Trophoblast cell (in vitro differentiated cells and primary cell): ENCODE data around the gene CFAP92.

Experiments used
- DNase-seq, 2 donors: peaks; one replicate each; pipeline ENCODE4 v3.0.0-alpha.2; 2016
- H2AFZ ChIP-seq: 2 replicates; pipeline ENCODE4 v1.6.1; 2013; ENCODE audit warnings: low read length, moderate library complexity, mild to moderate bottlenecking; ENCODE audit not compliant: insufficient read depth, poor library complexity
- H2AK5ac ChIP-seq: 2 replicates; pipeline ENCODE4 v1.6.1; 2013; ENCODE audit warnings: mild to moderate bottlenecking, low read length
- H2BK120ac ChIP-seq: 2 replicates; pipeline ENCODE4 v1.6.1; 2013; ENCODE audit warnings: low read length, mild to moderate bottlenecking, moderate library complexity; ENCODE audit not compliant: insufficient read depth, poor library complexity
- H2BK12ac ChIP-seq: 2 replicates; pipeline ENCODE4 v1.6.1; 2013; ENCODE audit warnings: mild to moderate bottlenecking, low read length, moderate library complexity
- H2BK5ac ChIP-seq: 2 replicates; pipeline ENCODE4 v1.6.1; 2013; ENCODE audit warnings: low read length, low read depth, moderate library complexity, mild to moderate bottlenecking; ENCODE audit not compliant: poor library complexity
- H3K14ac ChIP-seq: 2 replicates; pipeline ENCODE4 v1.6.1; 2013; ENCODE audit warnings: mild to moderate bottlenecking, low read length
- H3K18ac ChIP-seq: 2 replicates; pipeline ENCODE4 v1.6.1; 2013; ENCODE audit warnings: mild to moderate bottlenecking, low read length
- H3K23ac ChIP-seq: 2 replicates; pipeline ENCODE4 v1.6.1; 2013; ENCODE audit warnings: low read length
- H3K27ac ChIP-seq: 2 replicates; pipeline ENCODE4 v1.5.1; 2013; ENCODE audit warnings: low read depth, mild to moderate bottlenecking, inconsistent platforms, low read length, moderate library complexity
- H3K27me3 ChIP-seq: 2 replicates; pipeline ENCODE4 v1.6.1; 2013; ENCODE audit warnings: inconsistent platforms, mild to moderate bottlenecking, low read length, moderate library complexity; ENCODE audit not compliant: insufficient read depth
- H3K36me3 ChIP-seq, 2 experiments: 1 replicate in 1 of 2; 2 replicates in 1 of 2; pipeline ENCODE4 v1.6.1; 2013; ENCODE audit warnings: low read length in 2 of 2, mild to moderate bottlenecking in 2 of 2, moderate library complexity in 1 of 2; ENCODE audit not compliant: insufficient read depth in 2 of 2, control insufficient read depth in 1 of 2
- H3K4ac ChIP-seq: 2 replicates; pipeline ENCODE4 v1.6.1; 2013; ENCODE audit warnings: low read depth, mild to moderate bottlenecking, low read length, moderate library complexity
- H3K4me1 ChIP-seq, 2 experiments: 1 replicate in 1 of 2; 2 replicates in 1 of 2; pipeline ENCODE4 v1.6.1; 2013; ENCODE audit warnings: low read length in 2 of 2, mild to moderate bottlenecking in 2 of 2, moderate library complexity in 1 of 2; ENCODE audit not compliant: insufficient read depth in 2 of 2, control insufficient read depth in 1 of 2
- H3K4me2 ChIP-seq: 2 replicates; pipeline ENCODE4 v1.6.1; 2013; ENCODE audit warnings: inconsistent platforms, mild to moderate bottlenecking, low read length, moderate library complexity
- H3K4me3 ChIP-seq: 2 replicates; pipeline ENCODE4 v1.5.1; 2013; ENCODE audit warnings: mild to moderate bottlenecking, low read depth, low read length, inconsistent platforms
- H3K79me1 ChIP-seq: one replicate; pipeline ENCODE4 v1.6.1; 2013; ENCODE audit warnings: low read length
- H3K79me2 ChIP-seq: 2 replicates; pipeline ENCODE4 v1.6.1; 2013; ENCODE audit warnings: low read length, mild to moderate bottlenecking; ENCODE audit not compliant: control insufficient read depth, insufficient read depth, poor library complexity
- H3K9ac ChIP-seq: 2 replicates; pipeline ENCODE4 v1.6.1; 2013; ENCODE audit warnings: mild to moderate bottlenecking, low read length
- H3K9me3 ChIP-seq: 2 replicates; pipeline ENCODE4 v1.6.1; 2013; ENCODE audit warnings: low read depth, mild to moderate bottlenecking, control low read depth, inconsistent platforms, low read length; ENCODE audit not compliant: insufficient read depth
- H4K12ac ChIP-seq: 2 replicates; pipeline ENCODE4 v1.6.1; 2013; ENCODE audit warnings: low read depth, mild to moderate bottlenecking, low read length, moderate library complexity
- H4K8ac ChIP-seq: 2 replicates; pipeline ENCODE4 v1.6.1; 2013; ENCODE audit warnings: low read depth, mild to moderate bottlenecking, low read length, moderate library complexity
- H4K91ac ChIP-seq: one replicate; pipeline ENCODE4 v1.6.1; 2013; ENCODE audit warnings: low read depth, mild to moderate bottlenecking, low read length, moderate library complexity
- WGBS: extraction: QIAGEN DNeasy Blood & Tissue Kit; methylation state at CpG from one replicate; pipeline ENCODE4 v1.1.7; 2013; ENCODE audit warnings: missing lambda C conversion rate; ENCODE audit not compliant: insufficient read length, insufficient coverage; ENCODE audit errors: extremely low coverage; 5-methylcytosine and 5-hydroxymethylcytosine counted together

Gene CFAP92

DNA sequence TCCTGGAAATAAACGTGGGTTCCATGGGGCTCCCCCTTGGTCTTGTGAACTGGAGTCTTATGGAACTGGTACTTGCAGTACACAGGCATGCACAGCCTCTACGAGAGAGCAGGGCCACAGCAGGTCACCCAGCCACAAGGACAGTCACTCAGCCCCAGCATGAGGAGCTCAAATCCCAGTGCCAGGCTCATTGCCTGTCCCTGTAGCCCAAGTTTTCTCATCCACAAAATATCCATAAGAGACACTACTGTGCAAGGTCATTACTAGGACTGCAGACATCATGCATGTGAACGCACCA lies 48.0 kb downstream of the CFAP92 start:
- Histone ChIP-seq H3K9ac (no peak overlapping the region), H4K8ac (no peak overlapping the region), H3K9me3 (no peaks in the 10 kb centered on the region), H2BK5ac (no peak overlapping the region), H3K36me3 (no peaks in the 10 kb centered on the region), H3K4me1 (no peaks in the 10 kb centered on the region), H3K27ac (no peak overlapping the region), H3K23ac (no peak overlapping the region), H2AK5ac (no peak overlapping the region), H4K91ac (no peak overlapping the region), H4K12ac (no peak overlapping the region), H2BK12ac (no peak overlapping the region), H3K18ac (no peak overlapping the region), H3K79me2 (no peaks in the 10 kb centered on the region), H3K79me1 (no peaks in the 10 kb centered on the region), H3K4me3 (no peak overlapping the region), H2BK120ac (no peak overlapping the region), H3K27me3 (no peaks in the 10 kb centered on the region), H3K14ac (no peak overlapping the region), H3K4ac (no peak overlapping the region), H3K4me2 (no peak overlapping the region), H2AFZ (no peak overlapping the region)
- DNase-seq: no peak
- WGBS: no CpG with 5 or more reads among the region's 3 CpGs

DNA sequence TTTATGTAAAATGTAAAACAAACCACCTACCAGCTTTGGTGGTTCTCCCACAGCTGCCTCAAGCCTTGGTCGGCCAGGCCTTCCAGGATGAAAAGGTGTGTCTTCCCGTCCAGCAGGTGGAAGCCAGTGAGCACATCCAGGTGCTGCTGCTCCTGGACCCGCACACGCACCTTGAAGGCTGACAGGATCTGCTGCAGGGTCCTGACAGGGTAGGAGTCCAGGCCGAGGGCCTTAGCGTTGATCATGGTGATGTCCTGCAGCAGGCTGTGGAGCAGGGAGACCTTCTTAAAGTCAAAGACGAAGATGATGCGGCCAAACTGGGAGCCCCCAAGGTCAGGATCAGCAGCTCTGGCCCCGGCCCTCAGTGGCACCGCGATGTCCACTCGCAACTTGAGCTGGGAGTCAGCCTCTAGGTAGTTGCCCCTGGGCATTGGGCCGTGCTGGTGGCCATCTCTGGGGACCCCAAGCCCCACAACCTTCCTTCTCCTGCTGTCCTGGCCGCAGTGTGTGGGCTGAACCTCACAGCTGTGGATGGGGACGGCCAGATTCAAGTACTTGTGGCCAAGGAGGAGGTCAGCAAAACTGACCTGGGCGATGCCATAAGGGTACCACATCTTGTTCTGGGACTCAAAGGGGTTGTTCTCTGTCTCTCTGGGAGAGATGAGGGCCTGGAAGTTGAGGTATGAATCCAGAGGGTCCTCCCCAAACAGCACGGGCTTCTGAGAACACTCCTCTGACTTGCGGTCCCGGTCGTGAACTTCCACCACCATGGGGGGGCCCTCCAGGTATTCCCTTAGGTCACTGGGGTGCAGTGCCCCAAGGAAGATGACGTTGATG lies 48.6 kb downstream of the CFAP92 start:
- Histone ChIP-seq H3K4ac (no peak overlapping the region), H2BK5ac (no peak overlapping the region), H3K27me3 (no peaks in the 10 kb centered on the region), H3K18ac (no peak overlapping the region), H2AFZ (no peak overlapping the region), H3K79me1 (no peaks in the 10 kb centered on the region), H4K8ac (no peak overlapping the region), H3K79me2 (no peaks in the 10 kb centered on the region), H3K27ac (no peak overlapping the region), H3K23ac (no peak overlapping the region), H2AK5ac (no peak overlapping the region), H3K4me1 (no peaks in the 10 kb centered on the region), H4K12ac (peak overlapping the region; percentile 5), H2BK12ac (no peak overlapping the region), H3K9me3 (no peaks in the 10 kb centered on the region), H3K9ac (no peak overlapping the region), H2BK120ac (no peak overlapping the region), H4K91ac (no peak overlapping the region), H3K4me2 (no peak overlapping the region), H3K36me3 (no peaks in the 10 kb centered on the region), H3K14ac (no peak overlapping the region), H3K4me3 (no peak overlapping the region)
- WGBS: no CpG with 5 or more reads among the region's 21 CpGs
- DNase-seq: no peak

DNA sequence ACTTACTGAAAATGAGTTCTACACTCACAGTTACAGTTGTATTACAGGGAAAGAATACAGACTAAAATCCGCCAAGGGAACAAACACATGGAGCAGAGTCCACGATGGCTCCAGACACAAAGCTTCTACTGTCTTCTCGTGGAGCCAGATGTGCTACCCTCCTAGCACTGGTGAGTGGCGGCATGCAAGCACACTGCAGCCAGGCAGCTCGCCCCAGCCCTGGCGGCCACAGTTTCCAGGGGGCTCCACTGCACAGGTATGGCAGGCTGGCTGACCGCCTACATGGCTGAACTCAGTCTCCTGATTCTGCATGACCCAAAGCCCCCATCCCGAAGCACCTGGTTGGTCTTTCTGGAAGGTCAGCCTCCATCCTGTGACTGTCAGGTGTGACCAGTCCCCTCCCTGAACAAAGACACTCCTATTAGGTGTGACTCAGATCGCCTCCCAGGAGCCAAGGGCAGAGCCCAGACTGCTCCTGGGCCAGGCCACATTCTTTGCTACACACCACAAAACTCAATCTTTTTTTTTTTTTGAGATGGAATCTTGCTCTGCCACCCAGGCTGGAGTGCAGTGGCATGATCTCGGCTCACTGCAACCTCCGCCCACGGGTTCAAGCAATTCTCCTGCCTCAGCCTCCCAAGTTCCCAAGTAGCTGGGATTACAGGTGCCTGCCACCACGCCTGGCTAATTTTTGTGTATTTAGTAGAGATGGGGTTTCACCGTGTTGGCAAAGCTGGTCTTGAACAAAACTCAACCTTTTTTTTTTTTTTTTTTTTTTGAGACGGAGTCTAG lies 51.5 kb downstream of the CFAP92 start:
- H3K14ac ChIP-seq: no peak overlapping the region
- H3K36me3 ChIP-seq: no peaks in the 10 kb centered on the region
- H3K9me3 ChIP-seq: peaks cover 1% of the 10 kb centered on the region
- H3K9ac ChIP-seq: no peak overlapping the region
- no peak overlapping the region for H3K4ac ChIP-seq
- no peak overlapping the region for H2BK5ac ChIP-seq
- no peak overlapping the region for H2AK5ac ChIP-seq
- no peak overlapping the region for H3K4me2 ChIP-seq
- no peak overlapping the region for H4K91ac ChIP-seq
- no peak overlapping the region for H4K12ac ChIP-seq
- H3K18ac ChIP-seq: no peak overlapping the region
- no CpG with 5 or more reads among the region's 15 CpGs for WGBS
- no peaks in the 10 kb centered on the region for H3K27me3 ChIP-seq
- H3K23ac ChIP-seq: no peak overlapping the region
- H4K8ac ChIP-seq: no peak overlapping the region
- H3K27ac ChIP-seq: no peak overlapping the region
- no peak overlapping the region for H3K4me3 ChIP-seq
- H2BK12ac ChIP-seq: no peak overlapping the region
- no peak for DNase-seq
- H3K4me1 ChIP-seq: no peaks in the 10 kb centered on the region
- H3K79me2 ChIP-seq: no peaks in the 10 kb centered on the region
- no peak overlapping the region for H2AFZ ChIP-seq
- no peak overlapping the region for H2BK120ac ChIP-seq
- no peaks in the 10 kb centered on the region for H3K79me1 ChIP-seq

DNA sequence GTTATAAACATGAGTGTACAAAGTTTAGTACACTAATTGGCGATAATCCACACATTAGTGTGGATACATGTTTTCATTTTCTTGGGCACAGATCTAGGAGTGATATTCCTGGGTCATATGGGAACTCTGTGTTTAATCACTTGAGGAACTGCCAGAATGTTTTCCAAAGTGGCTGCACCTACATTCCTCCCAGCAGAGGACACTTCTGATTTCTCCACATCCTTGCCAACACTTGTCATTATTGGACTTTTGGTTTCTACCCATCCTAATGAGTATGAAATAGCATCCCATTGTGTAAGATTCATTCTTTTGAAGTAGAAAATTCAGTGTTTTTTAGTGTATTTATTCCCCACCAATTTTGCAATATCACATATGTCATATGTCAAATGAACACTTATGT lies 53.6 kb downstream of the CFAP92 start:
- H3K9ac ChIP-seq: no peak overlapping the region
- WGBS: no CpG with 5 or more reads among the region's 1 CpG
- H3K79me2 ChIP-seq: no peaks in the 10 kb centered on the region
- DNase-seq: no peak
- no peak overlapping the region for H3K27ac ChIP-seq
- no peaks in the 10 kb centered on the region for H3K36me3 ChIP-seq
- no peak overlapping the region for H2BK12ac ChIP-seq
- H4K8ac ChIP-seq: no peak overlapping the region
- no peaks in the 10 kb centered on the region for H3K79me1 ChIP-seq
- H3K18ac ChIP-seq: no peak overlapping the region
- H4K12ac ChIP-seq: no peak overlapping the region
- no peaks in the 10 kb centered on the region for H3K4me1 ChIP-seq
- H3K4ac ChIP-seq: no peak overlapping the region
- no peak overlapping the region for H2AK5ac ChIP-seq
- no peak overlapping the region for H3K14ac ChIP-seq
- no peak overlapping the region for H2BK120ac ChIP-seq
- no peak overlapping the region for H3K4me2 ChIP-seq
- H4K91ac ChIP-seq: no peak overlapping the region
- H2BK5ac ChIP-seq: no peak overlapping the region
- no peak overlapping the region for H3K23ac ChIP-seq
- H3K4me3 ChIP-seq: no peak overlapping the region
- no peaks in the 10 kb centered on the region for H3K27me3 ChIP-seq
- peaks cover 1% of the 10 kb centered on the region for H3K9me3 ChIP-seq
- no peak overlapping the region for H2AFZ ChIP-seq
